Caco-2 (cell line): ENCODE results near the gene PSD4. TPM values are rescaled to one million over a fixed set of nuclear protein-coding genes. Genes with fewer than 3 reads are reported as not detected.
A peak's percentile ranks its signal among the peaks of the same experiment; 100 is the strongest.

Experiments
- BruUV-seq: library from RNA; stranded (reverse); fragments of 400-500 nt; replicated peaks from 2 replicates; lab custom pipeline; 2021; lab: Mats Ljungman, UMichigan
- CTCF ChIA-PET: fragments of 300-600 bp; sonication (Branson Sonifier 250); formaldehyde crosslinking; loops from one replicate; lab custom pipeline; 2022; ENCODE audit warnings: antibody characterized with exemption; lab: Charles Lee
- POLR2A ChIA-PET: fragments of 300-600 bp; sonication (Branson Sonifier 250); formaldehyde crosslinking; loops from one replicate; lab custom pipeline; 2022; ENCODE audit warnings: antibody characterized with exemption; lab: Charles Lee
- DNase-seq, 2 experiments: peaks; one replicate each; pipeline versions ENCODE4 v3.0.0 to v3.0.0-alpha.2; 2020 to 2022
- H3K27me3 ChIP-seq: replicated peaks from 2 replicates; pipeline ENCODE4 v1.6.0; 2011; ENCODE audit warnings: low read length; ENCODE audit not compliant: control insufficient read depth, insufficient read depth
- H3K36me3 ChIP-seq: 2 replicates; pipeline ENCODE4 v1.5.1; 2011; ENCODE audit warnings: low read length; ENCODE audit not compliant: control insufficient read depth, insufficient read depth
- H3K4me1 ChIP-seq: fragments of 250-450 bp; sonication (Bioruptor Pico); 2 replicates; pipeline ENCODE4 v1.5.1; 2020; ENCODE audit warnings: mild to moderate bottlenecking
- H3K4me3 ChIP-seq: 2 replicates; pipeline ENCODE4 v1.5.1; 2011; ENCODE audit warnings: low read depth, mild to moderate bottlenecking, control low read depth, low read length
- H3K9me3 ChIP-seq: fragments of 250-450 bp; sonication (Bioruptor Pico); 2 replicates; pipeline ENCODE4 v1.5.1; 2020; ENCODE audit warnings: mild to moderate bottlenecking, moderate library complexity
- H3K27ac Mint-ChIP-seq: one replicate; pipeline ENCODE4 v1.8.0; 2022; ENCODE audit warnings: mixed read lengths; ENCODE audit not compliant: unreplicated experiment
- H3K27me3 Mint-ChIP-seq: one replicate; pipeline ENCODE4 v1.8.0; 2022; ENCODE audit warnings: mixed read lengths; ENCODE audit not compliant: insufficient read depth, unreplicated experiment
- H3K36me3 Mint-ChIP-seq: one replicate; pipeline ENCODE4 v1.8.0; 2022; ENCODE audit warnings: mild to moderate bottlenecking, mixed read lengths; ENCODE audit not compliant: insufficient read depth, unreplicated experiment
- H3K4me1 Mint-ChIP-seq: one replicate; pipeline ENCODE4 v1.8.0; 2022; ENCODE audit warnings: low read depth, mixed read lengths; ENCODE audit not compliant: unreplicated experiment
- H3K4me3 Mint-ChIP-seq: one replicate; pipeline ENCODE4 v1.8.0; 2022; ENCODE audit warnings: mild to moderate bottlenecking, moderate library complexity, mixed read lengths; ENCODE audit not compliant: unreplicated experiment
- H3K9me3 Mint-ChIP-seq: one replicate; pipeline ENCODE4 v1.8.0; 2022; ENCODE audit warnings: mixed read lengths; ENCODE audit not compliant: unreplicated experiment
- intact Hi-C: fragments of 100-400 bp; cut with micrococcal nuclease; formaldehyde crosslinking; loops from one replicate; pipeline ENCODE4 v1.10.0; 2022; ENCODE audit not compliant: unreplicated experiment
- total RNA-seq: library from RNA; stranded (reverse); gene quantifications from 2 replicates; pipeline ENCODE4 v1.2.3, GENCODE V29; 2022
- TF ChIP-seq, protein P1 (sequence below), 2 experiments: fragments of 200-600 bp in 1 of 2; IDR thresholded peaks; 1 replicate in 1 of 2; 2 replicates in 1 of 2; pipeline versions ENCODE4 v1.5.1 to v1.8.0; 2011 to 2022; ENCODE audit warnings: antibody characterized with exemption in 1 of 2, control low read depth in 1 of 2, inconsistent platforms in 1 of 2, low read depth in 1 of 2, low read length in 1 of 2, mild to moderate bottlenecking in 1 of 2, moderate library complexity in 1 of 2; ENCODE audit not compliant: insufficient read depth in 1 of 2, severe bottlenecking in 1 of 2, unreplicated experiment in 1 of 2

Gene PSD4
- total RNA-seq, 1 experiment from 2014 or later, result 18.7 TPM

GRCh38 chr2:113206251-113206650, 32.5 kb downstream of the PSD4 start:
- Histone ChIP-seq H3K4me1 (peaks cover 19% of the 10 kb centered on the region), H3K36me3 (no peaks in the 10 kb centered on the region), H3K4me3 (no peak overlapping the region), H3K9me3 (no peaks in the 10 kb centered on the region), H3K27me3 (no peaks in the 10 kb centered on the region)
- BruUV-seq, result no TSS peak
- Mint-ChIP-seq H3K4me1 (peaks cover 45% of the 10 kb centered on the region), H3K36me3 (peaks cover 6% of the 10 kb centered on the region), H3K9me3 (no peaks in the 10 kb centered on the region), H3K4me3 (no peak overlapping the region), H3K27me3 (no peaks in the 10 kb centered on the region), H3K27ac (peak overlapping the region; percentile 9)
- no peak for DNase-seq
- ChIA-PET POLR2A (interaction anchor here (1.7 kb wide), 1 partner anchor 29 kb away, joined by 5 read pairs; no protein-coding TSS in a partner anchor), CTCF (interaction anchor here (0.7 to 3.8 kb wide), 5 partner anchors 23 to 41 kb away, joined by 3 to 48 read pairs (median 6); no protein-coding TSS in a partner anchor)
- TF ChIP-seq, protein P1, sequence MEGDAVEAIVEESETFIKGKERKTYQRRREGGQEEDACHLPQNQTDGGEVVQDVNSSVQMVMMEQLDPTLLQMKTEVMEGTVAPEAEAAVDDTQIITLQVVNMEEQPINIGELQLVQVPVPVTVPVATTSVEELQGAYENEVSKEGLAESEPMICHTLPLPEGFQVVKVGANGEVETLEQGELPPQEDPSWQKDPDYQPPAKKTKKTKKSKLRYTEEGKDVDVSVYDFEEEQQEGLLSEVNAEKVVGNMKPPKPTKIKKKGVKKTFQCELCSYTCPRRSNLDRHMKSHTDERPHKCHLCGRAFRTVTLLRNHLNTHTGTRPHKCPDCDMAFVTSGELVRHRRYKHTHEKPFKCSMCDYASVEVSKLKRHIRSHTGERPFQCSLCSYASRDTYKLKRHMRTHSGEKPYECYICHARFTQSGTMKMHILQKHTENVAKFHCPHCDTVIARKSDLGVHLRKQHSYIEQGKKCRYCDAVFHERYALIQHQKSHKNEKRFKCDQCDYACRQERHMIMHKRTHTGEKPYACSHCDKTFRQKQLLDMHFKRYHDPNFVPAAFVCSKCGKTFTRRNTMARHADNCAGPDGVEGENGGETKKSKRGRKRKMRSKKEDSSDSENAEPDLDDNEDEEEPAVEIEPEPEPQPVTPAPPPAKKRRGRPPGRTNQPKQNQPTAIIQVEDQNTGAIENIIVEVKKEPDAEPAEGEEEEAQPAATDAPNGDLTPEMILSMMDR (IDR thresholded peaks at IDR 0.05; ENCODE audit: insufficient read depth in 1 of 2, low read depth in 1 of 2, low read length in 1 of 2, severe bottlenecking in 1 of 2, unreplicated experiment in 1 of 2), result no peak
- intact Hi-C loops, result no loop called here

DNA sequence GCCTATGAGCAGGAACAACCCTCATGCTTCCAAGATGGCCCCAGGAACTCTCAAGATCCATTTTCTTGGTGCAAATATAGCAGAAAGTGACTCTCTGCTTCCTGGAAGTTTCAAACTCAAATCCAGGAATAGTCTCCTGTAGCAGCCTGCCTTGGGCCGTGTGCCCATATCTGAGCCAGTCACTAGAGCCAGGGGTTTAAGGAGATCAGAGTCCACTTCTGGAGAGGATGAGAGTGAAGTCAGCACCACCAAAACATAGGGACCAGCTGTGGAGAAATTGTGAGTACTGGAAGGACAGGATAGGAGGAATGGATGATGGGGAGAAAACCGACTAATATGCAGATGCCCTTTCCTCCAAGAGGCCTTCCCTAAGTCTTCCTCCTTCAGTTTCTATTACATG, 33.2 kb downstream of the PSD4 start:
- peaks cover 6% of the 10 kb centered on the region for H3K36me3 Mint-ChIP-seq
- H3K4me1 Mint-ChIP-seq, result peaks cover 50% of the 10 kb centered on the region
- H3K9me3 Mint-ChIP-seq, result no peaks in the 10 kb centered on the region
- ChIA-PET CTCF (interaction anchor here (0.9 to 3.8 kb wide), 3 partner anchors 24 to 40 kb away, joined by 4 to 48 read pairs (median 9); no protein-coding TSS in a partner anchor), POLR2A (interaction anchor here (1.7 kb wide), 1 partner anchor 28 kb away, joined by 5 read pairs; no protein-coding TSS in a partner anchor)
- no peak overlapping the region for H3K27ac Mint-ChIP-seq
- no peaks in the 10 kb centered on the region for H3K27me3 Mint-ChIP-seq
- BruUV-seq, result no TSS peak
- Histone ChIP-seq H3K9me3 (no peaks in the 10 kb centered on the region), H3K4me1 (peaks cover 26% of the 10 kb centered on the region), H3K27me3 (no peaks in the 10 kb centered on the region), H3K36me3 (no peaks in the 10 kb centered on the region), H3K4me3 (no peak overlapping the region)
- TF ChIP-seq, protein P1 (IDR thresholded peaks at IDR 0.05; ENCODE audit: insufficient read depth in 1 of 2, low read depth in 1 of 2, low read length in 1 of 2, severe bottlenecking in 1 of 2, unreplicated experiment in 1 of 2), result no peak
- no peak for DNase-seq
- intact Hi-C loops, result no loop called here
- H3K4me3 Mint-ChIP-seq, result no peak overlapping the region

- Mint-ChIP-seq H3K4me3 (no peak overlapping the region), H3K36me3 (peaks cover 9% of the 10 kb centered on the region), H3K4me1 (peaks cover 62% of the 10 kb centered on the region), H3K9me3 (no peaks in the 10 kb centered on the region), H3K27ac (peak overlapping the region; percentile 54), H3K27me3 (no peaks in the 10 kb centered on the region)
- Histone ChIP-seq H3K4me1 (peaks cover 32% of the 10 kb centered on the region), H3K4me3 (no peak overlapping the region), H3K9me3 (no peaks in the 10 kb centered on the region), H3K36me3 (no peaks in the 10 kb centered on the region), H3K27me3 (no peaks in the 10 kb centered on the region)
- intact Hi-C loops, result no loop called here
- BruUV-seq, result no TSS peak
- no peak for DNase-seq
- TF ChIP-seq, protein P1 (IDR thresholded peaks at IDR 0.05; ENCODE audit: insufficient read depth in 1 of 2, low read depth in 1 of 2, low read length in 1 of 2, severe bottlenecking in 1 of 2, unreplicated experiment in 1 of 2), result no peak
- ChIA-PET CTCF (no interaction called here), POLR2A (no interaction called here)
Measured at GRCh38 chr2:113208396-113208795, 34.6 kb downstream of the PSD4 start.
